Right lobe of liver (tissue), 6 donors: ENCODE measurements around the gene QRSL1. TPM values are rescaled to one million over a fixed set of nuclear protein-coding genes. Genes with fewer than 3 reads are reported as not detected.

ENCODE experiments used
- ATAC-seq, 4 donors: fragments of 200-7000 bp; cut with Tn5 transposase; one replicate each; pipeline ENCODE4 v1.9.1; 2020; ENCODE audit warnings: mild to moderate bottlenecking in 4 of 4, moderate library complexity in 4 of 4
- DNase-seq, 3 donors: peaks; one replicate each; pipeline ENCODE4 v3.0.0-alpha.2; 2020
- H3K27ac ChIP-seq, 3 donors: fragments of 200-600 bp; one replicate each; pipeline ENCODE4 v1.8.0; 2022
- H3K27me3 ChIP-seq, 2 donors: fragments of 200-600 bp; one replicate each; pipeline ENCODE4 v1.8.0; 2022
- H3K36me3 ChIP-seq, 4 donors: fragments of 200-600 bp; sonication (generic) in 1 of 4; one replicate each; pipeline versions ENCODE4 v1.5.1 to v1.8.0; 2017 to 2022; ENCODE audit warnings: control low read depth in 1 of 4
- H3K4me1 ChIP-seq, 4 donors: fragments of 200-600 bp; sonication (generic) in 1 of 4; one replicate each; pipeline versions ENCODE4 v1.5.1 to v1.8.0; 2017 to 2022; ENCODE audit warnings: control low read depth in 1 of 4
- H3K4me3 ChIP-seq, 3 donors: fragments of 200-600 bp; one replicate each; pipeline ENCODE4 v1.8.0; 2022
- H3K9me3 ChIP-seq, 4 donors: fragments of 200-600 bp; sonication (generic) in 1 of 4; one replicate each; pipeline versions ENCODE4 v1.5.1 to v1.8.0; 2017 to 2022; ENCODE audit warnings: control low read depth in 1 of 4
- CTCF ChIP-seq, 4 donors: fragments of 200-600 bp in 3 of 4; fragments of 450-650 bp in 1 of 4; IDR thresholded peaks; one replicate each; pipeline versions ENCODE4 v1.5.1 to v1.8.0; 2016 to 2022; ENCODE audit warnings: antibody characterized with exemption in 4 of 4, mild to moderate bottlenecking in 2 of 4
- POLR2A ChIP-seq: fragments of 450-650 bp; IDR thresholded peaks from one replicate; pipeline ENCODE4 v1.6.1; 2017; ENCODE audit warnings: antibody characterized with exemption, mild to moderate bottlenecking
- WGBS: methylation state at CpG from one replicate; pipeline ENCODE4 v1.1.6; 2018; ENCODE audit warnings: low coverage, low lambda C conversion rate; ENCODE audit not compliant: insufficient coverage; ENCODE audit errors: missing lambda C conversion rate; 5-methylcytosine and 5-hydroxymethylcytosine counted together
- intact Hi-C, 2 donors: fragments of 100-400 bp; cut with DNase I; formaldehyde crosslinking; loops; one replicate each; pipeline versions ENCODE4 v1.11.2 to v1.14.1; 2022
- small RNA-seq, 2 experiments: library from RNA; depleted of rRNA; stranded (forward); fragments of <200 nt; gene quantifications; one replicate each; pipeline ENCODE3, GENCODE V24; 2016
- total RNA-seq, 6 experiments: library from RNA; depleted of rRNA in 2 of 6; stranded (reverse); fragments of >200 nt in 2 of 6; fragmentation: NEBNext Ultra II Directional in 3 of 6; extraction: Animal tissue kit (Norgen Biotek cat#: 25700) in 3 of 6; gene quantifications; one replicate each; pipeline versions ENCODE4 v1.1.0 to v1.2.4, GENCODE V29; 2016 to 2023
- donor health status: DM: no; HTN: yes; CAD: no.
- donor health status: DM: no; HTN: no; CAD: no.
- donor health status: DM: no; HTN: no; CAD: no.
- donor health status: DM: no; HTN: yes; CAD: no.
- donor health status: DM: no; HTN: yes; CAD: no.

The QRSL1 gene
- total RNA-seq, 6 experiments from 2014 or later = 6.0 to 8.8 (median 7.8) TPM

GRCh38 chr6:106714281-106714680 lies 84.9 kb downstream of the QRSL1 start:
- 51% methylated on average over 2 of the region's 2 CpGs for WGBS

GRCh38 chr6:106715922-106716321 lies 86.5 kb downstream of the QRSL1 start:
- intact Hi-C loops = no loop called here
- Histone ChIP-seq H3K9me3 (no peaks in the 10 kb centered on the region), H3K4me3 (no peak overlapping the region), H3K4me1 (peaks cover 0 to 8% (median 0%) of the 10 kb centered on the region in 4 donors), H3K36me3 (no peaks in the 10 kb centered on the region), H3K27me3 (no peaks in the 10 kb centered on the region), H3K27ac (no peak overlapping the region)
- 72% methylated on average over 4 of the region's 5 CpGs for WGBS
- TF ChIP-seq CTCF (IDR thresholded peaks at IDR 0.05) (no peak), POLR2A (no peak)
- no peak for ATAC-seq
- DNase-seq = no peak

More at GRCh38 chr6:106714281-106714680, 84.9 kb downstream of the QRSL1 start:
- Histone ChIP-seq H3K36me3 (no peaks in the 10 kb centered on the region), H3K4me1 (peaks cover 0 to 8% (median 0%) of the 10 kb centered on the region in 4 donors), H3K27ac (no peak overlapping the region), H3K4me3 (no peak overlapping the region), H3K27me3 (no peaks in the 10 kb centered on the region), H3K9me3 (no peaks in the 10 kb centered on the region)
- no peak for TF ChIP-seq CTCF (IDR thresholded peaks at IDR 0.05)
- no peak for TF ChIP-seq POLR2A
- intact Hi-C loops = no loop called here
- DNase-seq (no peak), ATAC-seq (peak in 2 of 4 donors; percentile 20 to 23)

GRCh38 chr6:106716966-106717365 lies 87.6 kb downstream of the QRSL1 start:
- 73% methylated on average over 2 of the region's 2 CpGs for WGBS
- no peak for TF ChIP-seq POLR2A
- TF ChIP-seq CTCF (IDR thresholded peaks at IDR 0.05) = no peak
- no peaks in the 10 kb centered on the region for H3K36me3 ChIP-seq
- H3K4me3 ChIP-seq = no peak overlapping the region
- H3K9me3 ChIP-seq = no peaks in the 10 kb centered on the region
- H3K4me1 ChIP-seq = peaks cover 0 to 13% (median 0%) of the 10 kb centered on the region in 4 donors
- DNase-seq = no peak
- no peak overlapping the region for H3K27ac ChIP-seq
- intact Hi-C loops = no loop called here
- ATAC-seq = no peak
- no peaks in the 10 kb centered on the region for H3K27me3 ChIP-seq

Small RNAs within 50 kb of the gene (small RNA-seq; reads per million reads assigned to genes)
- gene RNU6-527P = 0 reads per million in 2 experiments

Other genes starting within 250 kb of the QRSL1 start
- 1 to 10 TPM; 4.0 to 6.3 (median 4.9) TPM for gene RTN4IP1, start 80 bp upstream of the QRSL1 start, total RNA-seq